ENCODE data around the gene TXNL1. TPM values are rescaled to one million over a fixed set of nuclear protein-coding genes. Genes with fewer than 3 reads are reported as not detected.

The TXNL1 gene
- total RNA-seq = 19.1 and 46.4 TPM in 2 replicates

GRCh38 chr18:56638232-56639103 lies at the start of gene TXNL1:
Gene TXNL1, minus strand, starts transcription at chr18:56638592. Its CDS starts 152 bp downstream, at chr18:56638440.

GRCh38 chr18:56650944-56651770 lies 12.8 kb upstream of the TXNL1 start, which contains the start of gene WDR7:
Gene WDR7, plus strand, starts transcription at chr18:56651359. Its CDS starts 21,157 bp downstream, at chr18:56672516.

Other genes starting within 250 kb of the TXNL1 start
- gene WDR7, start 12.8 kb upstream of the TXNL1 start, total RNA-seq = 15.2 and 64.3 TPM in 2 replicates

Measured in bladder microvascular endothelial cell (primary cell).